SH-SY5Y (cell line): ENCODE data around the gene FRRS1.

Source experiments
- GATA2 ChIP-seq: IDR thresholded peaks from 2 replicates; pipeline ENCODE4 v1.6.1; 2011; ENCODE audit warnings: mild to moderate bottlenecking, low read depth, low read length
- GATA3 ChIP-seq: IDR thresholded peaks from 2 replicates; pipeline ENCODE4 v1.6.1; 2011; ENCODE audit warnings: low read depth, mild to moderate bottlenecking, low read length, moderate library complexity

GRCh38 chr1:99811747-99812146 lies 45.3 kb upstream of the FRRS1 start:
- TF ChIP-seq GATA2 = no peak
- no peak for TF ChIP-seq GATA3
